GM23338 (cell line): ENCODE results near the gene KIAA1217.

ENCODE experiments used
- CREB1 ChIP-seq: fragments of 250-450 bp; sonication (Bioruptor Pico); IDR thresholded peaks from 2 replicates; pipeline ENCODE4 v1.5.0; 2020; ENCODE audit warnings: low read depth, mild to moderate bottlenecking, moderate library complexity
- ETS1 ChIP-seq: IDR thresholded peaks from 2 replicates; pipeline ENCODE4 v1.6.1; 2016; ENCODE audit warnings: antibody characterized with exemption
- EZH2 ChIP-seq: fragments of 200-600 bp; sonication (generic); IDR thresholded peaks from one replicate; pipeline ENCODE4 v1.8.0; 2017; ENCODE audit warnings: antibody characterized with exemption, mild to moderate bottlenecking, low read depth; ENCODE audit not compliant: unreplicated experiment
- EZH2phosphoT487 ChIP-seq: fragments of 200-600 bp; sonication (generic); IDR thresholded peaks from one replicate; pipeline ENCODE4 v1.8.1; 2018; ENCODE audit warnings: antibody characterized with exemption; ENCODE audit not compliant: unreplicated experiment
- JUNB ChIP-seq: IDR thresholded peaks from one replicate; pipeline ENCODE4 v1.6.1; 2016; ENCODE audit warnings: antibody characterized with exemption; ENCODE audit not compliant: unreplicated experiment
- NANOG ChIP-seq: IDR thresholded peaks from 2 replicates; pipeline ENCODE4 v1.6.1; 2016; ENCODE audit warnings: antibody characterized with exemption, borderline replicate concordance
- POLR2AphosphoS5 ChIP-seq: IDR thresholded peaks from 2 replicates; pipeline ENCODE4 v1.6.1; 2016; ENCODE audit warnings: antibody characterized with exemption, low read depth
- REST ChIP-seq: IDR thresholded peaks from one replicate; pipeline ENCODE4 v1.6.1; 2018; ENCODE audit warnings: antibody characterized with exemption; ENCODE audit not compliant: unreplicated experiment
- STAT1 ChIP-seq: IDR thresholded peaks from one replicate; pipeline ENCODE4 v1.6.1; 2016; ENCODE audit warnings: antibody characterized with exemption; ENCODE audit not compliant: unreplicated experiment
- ZNF114 ChIP-seq: fragments of 250-450 bp; sonication (Bioruptor Pico); IDR thresholded peaks from 2 replicates; pipeline ENCODE4 v1.5.0; 2020; ENCODE audit warnings: mild to moderate bottlenecking, moderate library complexity
- ZNF331 ChIP-seq: fragments of 250-450 bp; sonication (Bioruptor Pico); IDR thresholded peaks from 2 replicates; pipeline ENCODE4 v1.5.0; 2020; ENCODE audit warnings: low read depth, mild to moderate bottlenecking, moderate library complexity
- TF ChIP-seq, protein P1 (sequence below), 2 experiments: fragments of 200-600 bp in 1 of 2; sonication (generic) in 1 of 2; conservative IDR thresholded peaks; 2 replicates each; pipeline versions ENCODE4 v1.5.1 to v1.6.1; 2016 to 2017; ENCODE audit warnings: antibody characterized with exemption in 2 of 2, low read depth in 2 of 2, mild to moderate bottlenecking in 2 of 2, moderate library complexity in 1 of 2
- TF ChIP-seq, protein P2 (sequence below): fragments of 250-450 bp; sonication (Bioruptor Pico); IDR thresholded peaks from 2 replicates; pipeline ENCODE4 v1.5.0; 2020; ENCODE audit warnings: mild to moderate bottlenecking, moderate library complexity

DNA sequence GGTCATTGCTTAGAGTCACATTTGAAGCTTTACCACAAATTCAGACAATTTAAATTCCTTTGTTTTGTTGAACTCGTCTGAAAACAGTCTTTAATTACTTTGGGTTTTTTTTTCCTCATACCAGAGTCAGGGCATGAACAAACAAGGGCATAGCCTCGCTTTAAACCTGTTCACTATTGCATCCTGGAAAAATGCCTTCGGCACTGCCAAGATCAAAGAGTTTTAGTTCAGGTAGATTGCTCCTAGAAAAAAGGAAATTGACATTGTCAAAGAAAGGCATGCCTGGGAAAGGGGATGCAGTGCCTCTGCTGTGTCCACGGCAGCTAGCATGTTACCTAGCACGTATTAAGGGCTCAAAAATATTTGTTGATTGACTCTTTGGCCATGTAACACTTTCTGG is 279.7 kb downstream of the KIAA1217 start:
- TF ChIP-seq, protein P1, sequence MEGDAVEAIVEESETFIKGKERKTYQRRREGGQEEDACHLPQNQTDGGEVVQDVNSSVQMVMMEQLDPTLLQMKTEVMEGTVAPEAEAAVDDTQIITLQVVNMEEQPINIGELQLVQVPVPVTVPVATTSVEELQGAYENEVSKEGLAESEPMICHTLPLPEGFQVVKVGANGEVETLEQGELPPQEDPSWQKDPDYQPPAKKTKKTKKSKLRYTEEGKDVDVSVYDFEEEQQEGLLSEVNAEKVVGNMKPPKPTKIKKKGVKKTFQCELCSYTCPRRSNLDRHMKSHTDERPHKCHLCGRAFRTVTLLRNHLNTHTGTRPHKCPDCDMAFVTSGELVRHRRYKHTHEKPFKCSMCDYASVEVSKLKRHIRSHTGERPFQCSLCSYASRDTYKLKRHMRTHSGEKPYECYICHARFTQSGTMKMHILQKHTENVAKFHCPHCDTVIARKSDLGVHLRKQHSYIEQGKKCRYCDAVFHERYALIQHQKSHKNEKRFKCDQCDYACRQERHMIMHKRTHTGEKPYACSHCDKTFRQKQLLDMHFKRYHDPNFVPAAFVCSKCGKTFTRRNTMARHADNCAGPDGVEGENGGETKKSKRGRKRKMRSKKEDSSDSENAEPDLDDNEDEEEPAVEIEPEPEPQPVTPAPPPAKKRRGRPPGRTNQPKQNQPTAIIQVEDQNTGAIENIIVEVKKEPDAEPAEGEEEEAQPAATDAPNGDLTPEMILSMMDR (conservative IDR thresholded peaks at IDR 0.05; ENCODE audit: low read depth in 2 of 2): no peak
- TF ChIP-seq, protein P2, sequence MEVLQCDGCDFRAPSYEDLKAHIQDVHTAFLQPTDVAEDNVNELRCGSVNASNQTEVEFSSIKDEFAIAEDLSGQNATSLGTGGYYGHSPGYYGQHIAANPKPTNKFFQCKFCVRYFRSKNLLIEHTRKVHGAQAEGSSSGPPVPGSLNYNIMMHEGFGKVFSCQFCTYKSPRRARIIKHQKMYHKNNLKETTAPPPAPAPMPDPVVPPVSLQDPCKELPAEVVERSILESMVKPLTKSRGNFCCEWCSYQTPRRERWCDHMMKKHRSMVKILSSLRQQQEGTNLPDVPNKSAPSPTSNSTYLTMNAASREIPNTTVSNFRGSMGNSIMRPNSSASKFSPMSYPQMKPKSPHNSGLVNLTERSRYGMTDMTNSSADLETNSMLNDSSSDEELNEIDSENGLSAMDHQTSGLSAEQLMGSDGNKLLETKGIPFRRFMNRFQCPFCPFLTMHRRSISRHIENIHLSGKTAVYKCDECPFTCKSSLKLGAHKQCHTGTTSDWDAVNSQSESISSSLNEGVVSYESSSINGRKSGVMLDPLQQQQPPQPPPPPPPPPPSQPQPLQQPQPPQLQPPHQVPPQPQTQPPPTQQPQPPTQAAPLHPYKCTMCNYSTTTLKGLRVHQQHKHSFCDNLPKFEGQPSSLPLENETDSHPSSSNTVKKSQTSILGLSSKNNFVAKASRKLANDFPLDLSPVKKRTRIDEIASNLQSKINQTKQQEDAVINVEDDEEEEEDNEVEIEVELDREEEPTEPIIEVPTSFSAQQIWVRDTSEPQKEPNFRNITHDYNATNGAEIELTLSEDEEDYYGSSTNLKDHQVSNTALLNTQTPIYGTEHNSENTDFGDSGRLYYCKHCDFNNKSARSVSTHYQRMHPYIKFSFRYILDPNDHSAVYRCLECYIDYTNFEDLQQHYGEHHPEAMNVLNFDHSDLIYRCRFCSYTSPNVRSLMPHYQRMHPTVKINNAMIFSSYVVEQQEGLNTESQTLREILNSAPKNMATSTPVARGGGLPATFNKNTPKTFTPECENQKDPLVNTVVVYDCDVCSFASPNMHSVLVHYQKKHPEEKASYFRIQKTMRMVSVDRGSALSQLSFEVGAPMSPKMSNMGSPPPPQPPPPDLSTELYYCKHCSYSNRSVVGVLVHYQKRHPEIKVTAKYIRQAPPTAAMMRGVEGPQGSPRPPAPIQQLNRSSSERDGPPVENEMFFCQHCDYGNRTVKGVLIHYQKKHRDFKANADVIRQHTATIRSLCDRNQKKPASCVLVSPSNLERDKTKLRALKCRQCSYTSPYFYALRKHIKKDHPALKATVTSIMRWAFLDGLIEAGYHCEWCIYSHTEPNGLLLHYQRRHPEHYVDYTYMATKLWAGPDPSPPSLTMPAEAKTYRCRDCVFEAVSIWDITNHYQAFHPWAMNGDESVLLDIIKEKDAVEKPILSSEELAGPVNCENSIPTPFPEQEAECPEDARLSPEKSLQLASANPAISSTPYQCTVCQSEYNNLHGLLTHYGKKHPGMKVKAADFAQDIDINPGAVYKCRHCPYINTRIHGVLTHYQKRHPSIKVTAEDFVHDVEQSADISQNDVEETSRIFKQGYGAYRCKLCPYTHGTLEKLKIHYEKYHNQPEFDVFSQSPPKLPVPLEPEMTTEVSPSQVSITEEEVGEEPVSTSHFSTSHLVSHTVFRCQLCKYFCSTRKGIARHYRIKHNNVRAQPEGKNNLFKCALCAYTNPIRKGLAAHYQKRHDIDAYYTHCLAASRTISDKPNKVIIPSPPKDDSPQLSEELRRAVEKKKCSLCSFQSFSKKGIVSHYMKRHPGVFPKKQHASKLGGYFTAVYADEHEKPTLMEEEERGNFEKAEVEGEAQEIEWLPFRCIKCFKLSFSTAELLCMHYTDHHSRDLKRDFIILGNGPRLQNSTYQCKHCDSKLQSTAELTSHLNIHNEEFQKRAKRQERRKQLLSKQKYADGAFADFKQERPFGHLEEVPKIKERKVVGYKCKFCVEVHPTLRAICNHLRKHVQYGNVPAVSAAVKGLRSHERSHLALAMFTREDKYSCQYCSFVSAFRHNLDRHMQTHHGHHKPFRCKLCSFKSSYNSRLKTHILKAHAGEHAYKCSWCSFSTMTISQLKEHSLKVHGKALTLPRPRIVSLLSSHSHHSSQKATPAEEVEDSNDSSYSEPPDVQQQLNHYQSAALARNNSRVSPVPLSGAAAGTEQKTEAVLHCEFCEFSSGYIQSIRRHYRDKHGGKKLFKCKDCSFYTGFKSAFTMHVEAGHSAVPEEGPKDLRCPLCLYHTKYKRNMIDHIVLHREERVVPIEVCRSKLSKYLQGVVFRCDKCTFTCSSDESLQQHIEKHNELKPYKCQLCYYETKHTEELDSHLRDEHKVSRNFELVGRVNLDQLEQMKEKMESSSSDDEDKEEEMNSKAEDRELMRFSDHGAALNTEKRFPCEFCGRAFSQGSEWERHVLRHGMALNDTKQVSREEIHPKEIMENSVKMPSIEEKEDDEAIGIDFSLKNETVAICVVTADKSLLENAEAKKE: no peak
- TF ChIP-seq EZH2 (no peak), JUNB (no peak), REST (no peak), EZH2phosphoT487 (no peak), ETS1 (no peak), POLR2AphosphoS5 (no peak), NANOG (no peak), CREB1 (no peak), ZNF331 (no peak), STAT1 (no peak), ZNF114 (CRISPR knock-in tag) (no peak)
